HEK293T (cell line): ENCODE data around the gene ACP5.

Experiments
- CTCF ChIA-PET: fragments of 350-600 bp; formaldehyde crosslinking; extraction: SDS; loops from one replicate; lab custom pipeline; 2021; ENCODE audit warnings: antibody characterized with exemption, inconsistent platforms; lab: Yijun Ruan, JAX
- POLR2A ChIA-PET: fragments of 350-600 bp; formaldehyde crosslinking; extraction: SDS; loops from one replicate; lab custom pipeline; 2020; ENCODE audit warnings: antibody characterized with exemption, inconsistent platforms; lab: Yijun Ruan, JAX
- DNase-seq: peaks from one replicate; pipeline ENCODE4 v3.0.0; 2012; ENCODE audit warnings: mixed read lengths; ENCODE audit errors: extremely low spot score
- ARNT ChIP-seq: fragments of 450-650 bp; IDR thresholded peaks from 2 replicates; pipeline ENCODE4 v1.6.1; 2017; ENCODE audit warnings: mild to moderate bottlenecking
- BHLHE40 ChIP-seq: fragments of 450-650 bp; IDR thresholded peaks from 2 replicates; pipeline ENCODE4 v1.6.1; 2016; ENCODE audit warnings: mild to moderate bottlenecking, moderate library complexity, borderline replicate concordance
- CTBP1 ChIP-seq: fragments of 450-650 bp; IDR thresholded peaks from 2 replicates; pipeline ENCODE4 v1.6.1; 2016; ENCODE audit warnings: borderline replicate concordance
- ELF4 ChIP-seq: fragments of 450-650 bp; IDR thresholded peaks from 2 replicates; pipeline ENCODE4 v1.6.1; 2017; ENCODE audit warnings: antibody characterized with exemption
- FOXA1 ChIP-seq: fragments of 450-650 bp; IDR thresholded peaks from 2 replicates; pipeline ENCODE4 v1.6.1; 2016; ENCODE audit warnings: mild to moderate bottlenecking
- FOXK2 ChIP-seq: fragments of 450-650 bp; IDR thresholded peaks from 2 replicates; pipeline ENCODE4 v1.6.1; 2016; ENCODE audit warnings: mild to moderate bottlenecking
- FOXM1 ChIP-seq: fragments of 450-650 bp; IDR thresholded peaks from 2 replicates; pipeline ENCODE4 v1.6.1; 2017; ENCODE audit warnings: mild to moderate bottlenecking, borderline replicate concordance
- HDGF ChIP-seq: fragments of 450-650 bp; IDR thresholded peaks from 2 replicates; pipeline ENCODE4 v1.6.1; 2017; ENCODE audit warnings: antibody characterized with exemption, borderline replicate concordance
- L3MBTL2 ChIP-seq: fragments of 450-650 bp; conservative IDR thresholded peaks from 2 replicates; pipeline ENCODE4 v1.6.1; 2016; ENCODE audit warnings: mild to moderate bottlenecking
- LEF1 ChIP-seq: fragments of 450-650 bp; IDR thresholded peaks from 2 replicates; pipeline ENCODE4 v1.6.1; 2017; ENCODE audit warnings: mild to moderate bottlenecking, borderline replicate concordance
- NFRKB ChIP-seq: fragments of 450-650 bp; IDR thresholded peaks from 2 replicates; pipeline ENCODE4 v1.6.1; 2016; ENCODE audit warnings: mild to moderate bottlenecking, moderate library complexity
- SP1 ChIP-seq: fragments of 450-650 bp; IDR thresholded peaks from 2 replicates; pipeline ENCODE4 v1.6.1; 2017
- SUZ12 ChIP-seq: fragments of 450-650 bp; IDR thresholded peaks from 2 replicates; pipeline ENCODE4 v1.6.1; 2016; ENCODE audit warnings: mild to moderate bottlenecking
- TARDBP ChIP-seq: fragments of 450-650 bp; IDR thresholded peaks from 2 replicates; pipeline ENCODE4 v1.6.1; 2016
- ZNF384 ChIP-seq: fragments of 450-650 bp; IDR thresholded peaks from 2 replicates; pipeline ENCODE4 v1.6.1; 2016
- TF ChIP-seq, protein P1 (sequence below): fragments of 450-650 bp; IDR thresholded peaks from 2 replicates; pipeline ENCODE4 v1.6.1; 2016

Gene ACP5

DNA sequence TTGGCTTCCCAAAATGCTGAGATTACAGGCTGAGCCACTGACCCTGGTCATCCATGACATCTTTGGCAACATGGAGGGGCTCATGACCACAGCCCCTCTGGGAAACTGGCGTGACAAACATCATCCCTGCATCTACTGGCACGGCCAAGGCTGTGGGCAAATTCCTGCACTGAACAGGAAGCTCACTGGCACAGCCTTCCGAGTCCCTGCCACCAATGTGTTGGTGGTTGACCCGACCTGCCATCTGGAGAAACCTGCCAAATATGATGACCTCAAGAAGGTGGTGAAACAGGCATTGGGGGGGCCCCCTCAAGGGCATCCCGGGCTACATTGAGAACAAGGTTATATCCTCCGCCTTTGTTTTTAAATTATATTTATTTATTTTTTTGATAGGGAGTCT is 8.9 kb upstream of the ACP5 start:
- POLR2A ChIA-PET = no interaction called here
- CTCF ChIA-PET = no interaction called here

DNA sequence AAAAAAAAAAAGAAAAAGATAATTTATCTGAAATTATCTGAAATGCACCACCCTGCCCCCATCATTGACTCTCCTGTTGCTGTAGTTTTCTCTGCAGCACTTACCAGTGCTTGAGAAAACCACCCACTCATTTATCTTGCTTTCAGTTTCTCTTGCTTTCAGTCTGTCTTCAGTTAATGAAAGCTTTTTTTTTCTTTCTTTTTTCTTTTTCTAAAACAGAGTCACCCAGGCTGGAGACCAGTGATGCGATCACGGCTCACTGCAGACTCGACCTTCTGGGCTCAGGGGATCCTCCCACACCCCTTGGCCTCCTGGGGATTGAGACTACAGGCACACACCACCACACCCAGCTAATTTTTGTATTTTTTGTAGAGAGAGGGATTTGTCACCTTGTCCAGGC is 4.3 kb upstream of the ACP5 start:
- POLR2A ChIA-PET = no interaction called here
- no peak for DNase-seq
- CTCF ChIA-PET = no interaction called here
- TF ChIP-seq FOXK2 = no peak
- no peak for TF ChIP-seq FOXA1
- TF ChIP-seq LEF1 = no peak
- TF ChIP-seq SP1 = no peak
- no peak for TF ChIP-seq CTBP1
- no peak for TF ChIP-seq SUZ12

More for the DNA sequence above, 8.9 kb upstream of the ACP5 start:
- DNase-seq = no peak
- TF ChIP-seq BHLHE40 = no peak
- no peak for TF ChIP-seq CTBP1
- TF ChIP-seq SP1 = no peak
- TF ChIP-seq FOXA1 = no peak
- no peak for TF ChIP-seq ARNT
- TF ChIP-seq ZNF384 = no peak
- TF ChIP-seq ELF4 = no peak
- no peak for TF ChIP-seq TARDBP
- TF ChIP-seq HDGF = no peak
- TF ChIP-seq SUZ12 = no peak
- TF ChIP-seq, protein P1, sequence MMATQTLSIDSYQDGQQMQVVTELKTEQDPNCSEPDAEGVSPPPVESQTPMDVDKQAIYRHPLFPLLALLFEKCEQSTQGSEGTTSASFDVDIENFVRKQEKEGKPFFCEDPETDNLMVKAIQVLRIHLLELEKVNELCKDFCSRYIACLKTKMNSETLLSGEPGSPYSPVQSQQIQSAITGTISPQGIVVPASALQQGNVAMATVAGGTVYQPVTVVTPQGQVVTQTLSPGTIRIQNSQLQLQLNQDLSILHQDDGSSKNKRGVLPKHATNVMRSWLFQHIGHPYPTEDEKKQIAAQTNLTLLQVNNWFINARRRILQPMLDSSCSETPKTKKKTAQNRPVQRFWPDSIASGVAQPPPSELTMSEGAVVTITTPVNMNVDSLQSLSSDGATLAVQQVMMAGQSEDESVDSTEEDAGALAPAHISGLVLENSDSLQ = no peak
- TF ChIP-seq NFRKB = no peak
- TF ChIP-seq LEF1 = no peak
- TF ChIP-seq FOXK2 = no peak
- TF ChIP-seq FOXM1 = no peak
- no peak for TF ChIP-seq L3MBTL2

DNA sequence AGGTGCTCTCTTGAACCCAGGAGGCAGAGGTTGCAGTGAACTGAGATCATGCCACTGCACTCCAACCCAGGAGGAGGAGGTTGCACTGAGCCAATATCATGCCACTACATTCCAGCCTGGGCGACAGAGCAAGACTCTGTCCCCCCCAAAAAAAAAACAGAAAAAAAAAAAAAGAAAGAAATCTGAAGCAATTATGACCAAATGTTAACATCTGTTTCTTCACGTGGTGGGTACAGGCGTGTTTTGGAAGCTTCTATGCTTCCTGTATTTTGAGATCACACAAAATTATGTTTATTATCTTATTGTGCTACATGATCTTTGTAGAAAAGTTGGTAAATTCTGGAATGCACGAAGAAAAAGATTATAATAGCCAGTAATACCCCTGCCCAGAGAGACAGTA is 2.7 kb upstream of the ACP5 start:
- POLR2A ChIA-PET = interaction anchor here (1.7 kb wide), 1 partner anchor 22 kb away, joined by 6 read pairs; the partner anchor contains the start of gene ELOF1
- no peak for DNase-seq
- TF ChIP-seq SUZ12 (no peak), FOXK2 (no peak), SP1 (no peak), ARNT (no peak), FOXM1 (no peak), ZNF384 (no peak), NFRKB (no peak), TARDBP (no peak), ELF4 (no peak), LEF1 (no peak), BHLHE40 (no peak), FOXA1 (no peak), CTBP1 (no peak), HDGF (no peak), L3MBTL2 (no peak)
- TF ChIP-seq, protein P1 = no peak
- CTCF ChIA-PET = no interaction called here

DNA sequence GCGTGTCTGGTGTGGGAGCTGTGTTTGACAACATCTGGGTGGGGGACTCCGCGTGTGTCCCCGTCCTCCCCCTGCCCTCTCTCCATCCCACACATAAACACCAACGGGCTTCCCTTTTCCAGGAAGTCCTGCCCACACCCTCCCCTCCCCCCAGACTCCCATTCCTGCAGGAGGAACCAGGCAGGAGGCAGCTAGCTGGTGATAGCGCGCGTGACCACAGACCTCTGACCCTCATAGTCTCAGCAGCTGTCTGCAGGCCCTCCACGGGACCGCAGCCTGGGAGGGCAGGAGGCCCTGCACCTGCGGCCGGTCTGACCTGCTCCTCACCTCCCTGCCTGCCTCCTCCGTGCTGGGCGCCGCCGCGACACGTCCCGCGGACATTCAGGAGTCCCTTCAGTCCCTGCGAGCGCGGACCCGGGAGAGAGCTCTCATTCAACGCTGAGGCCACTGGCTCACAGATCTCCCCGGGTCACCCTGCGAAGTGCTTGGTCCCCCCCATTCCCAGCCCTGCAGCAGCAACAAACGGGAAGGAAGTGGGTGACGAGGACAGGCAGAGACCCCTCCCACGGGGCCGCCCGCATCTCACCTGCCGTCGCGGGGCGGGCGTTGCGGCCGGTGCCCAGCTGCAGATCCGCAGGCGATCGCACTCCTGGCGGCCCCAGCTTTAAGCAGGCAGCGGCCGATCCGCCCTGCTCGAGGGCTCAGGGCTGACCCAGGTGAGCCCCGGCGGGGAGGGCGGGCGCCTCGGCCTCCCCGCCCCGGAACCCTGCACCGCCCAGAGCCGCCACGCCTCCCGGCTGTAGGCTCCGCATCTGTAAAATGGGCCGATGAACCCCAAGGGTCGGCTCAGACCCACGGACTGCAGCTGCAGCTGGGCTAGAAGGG is 1.1 kb upstream of the ACP5 start:
- ChIA-PET POLR2A (interaction anchor here (2.4 kb wide), 1 partner anchor 20 kb away, joined by 10 read pairs; the partner anchor contains the start of gene ELOF1), CTCF (no interaction called here)
- TF ChIP-seq L3MBTL2 (no peak), CTBP1 (no peak), SUZ12 (no peak), ELF4 (no peak), LEF1 (no peak), TARDBP (no peak), BHLHE40 (no peak), FOXK2 (no peak), FOXM1 (no peak), HDGF (no peak), NFRKB (no peak), SP1 (no peak), FOXA1 (no peak), ZNF384 (no peak)
- TF ChIP-seq, protein P1 = no peak
- no peak for DNase-seq

DNA sequence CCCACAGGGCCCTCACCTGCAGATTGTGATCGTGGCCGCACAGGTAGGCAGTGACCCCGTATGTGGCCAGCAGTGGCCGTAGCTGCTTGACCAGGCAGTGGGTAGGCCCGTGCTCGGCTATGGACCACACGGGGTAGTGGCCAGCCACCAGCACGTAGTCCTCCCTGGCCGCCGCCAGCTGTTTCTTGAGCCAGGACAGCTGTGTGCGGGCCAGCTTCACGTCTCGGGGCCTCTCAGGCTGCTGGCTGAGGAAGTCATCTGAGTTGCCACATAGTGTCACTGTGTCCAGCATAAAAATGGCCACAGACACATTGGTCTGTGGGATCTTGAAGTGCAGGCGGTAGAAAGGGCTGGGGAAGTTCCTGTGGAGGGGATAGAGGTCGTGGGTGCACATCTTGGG is 1.2 kb downstream of the ACP5 start:
- ChIA-PET POLR2A (interaction anchor here (1.2 kb wide), 1 partner anchor 17 kb away, joined by 5 read pairs; the partner anchor contains the start of gene ELOF1), CTCF (no interaction called here)
- TF ChIP-seq, protein P1 = no peak
- no peak for TF ChIP-seq BHLHE40
- TF ChIP-seq FOXK2 = no peak
- no peak for TF ChIP-seq SUZ12
- no peak for TF ChIP-seq NFRKB
- no peak for TF ChIP-seq FOXM1
- no peak for TF ChIP-seq L3MBTL2
- DNase-seq = no peak
